GM18867 (cell line): Measurements from ENCODE around the gene TMEM184B.

Source experiments
- ATAC-seq: cut with Tn5 transposase; IDR thresholded peaks from one replicate; pipeline ENCODE4 v1.9.1; 2021; ENCODE audit warnings: mild to moderate bottlenecking, moderate library complexity; ENCODE audit not compliant: unreplicated experiment

The TMEM184B gene

DNA sequence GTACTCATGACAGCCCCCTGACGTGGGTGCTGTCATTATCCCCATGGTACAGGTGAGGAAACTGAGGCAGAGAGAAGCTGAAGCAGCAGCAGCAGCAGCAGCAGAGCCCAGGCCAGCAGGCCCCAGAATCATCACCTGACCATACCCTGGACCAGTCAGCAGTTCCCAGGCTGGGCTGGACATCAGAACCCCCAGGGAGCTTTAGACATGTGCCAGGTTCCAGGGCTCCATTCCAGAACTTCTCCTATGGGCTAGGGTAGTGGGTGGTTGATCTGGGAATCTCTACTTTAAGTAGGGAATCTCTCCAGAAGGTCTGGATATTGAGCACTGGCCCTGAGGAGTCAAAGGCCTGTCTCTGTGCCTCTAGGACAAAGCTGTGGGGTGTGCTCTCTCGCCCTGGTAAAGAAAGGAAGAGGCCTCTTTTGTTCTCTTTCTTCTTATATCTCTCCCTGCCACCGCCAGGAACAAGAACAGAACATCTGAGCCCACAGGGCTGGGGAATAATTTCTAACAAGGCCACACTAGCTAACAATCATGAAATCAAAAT lies 44.4 kb downstream of the TMEM184B start:
- no peak for ATAC-seq

DNA sequence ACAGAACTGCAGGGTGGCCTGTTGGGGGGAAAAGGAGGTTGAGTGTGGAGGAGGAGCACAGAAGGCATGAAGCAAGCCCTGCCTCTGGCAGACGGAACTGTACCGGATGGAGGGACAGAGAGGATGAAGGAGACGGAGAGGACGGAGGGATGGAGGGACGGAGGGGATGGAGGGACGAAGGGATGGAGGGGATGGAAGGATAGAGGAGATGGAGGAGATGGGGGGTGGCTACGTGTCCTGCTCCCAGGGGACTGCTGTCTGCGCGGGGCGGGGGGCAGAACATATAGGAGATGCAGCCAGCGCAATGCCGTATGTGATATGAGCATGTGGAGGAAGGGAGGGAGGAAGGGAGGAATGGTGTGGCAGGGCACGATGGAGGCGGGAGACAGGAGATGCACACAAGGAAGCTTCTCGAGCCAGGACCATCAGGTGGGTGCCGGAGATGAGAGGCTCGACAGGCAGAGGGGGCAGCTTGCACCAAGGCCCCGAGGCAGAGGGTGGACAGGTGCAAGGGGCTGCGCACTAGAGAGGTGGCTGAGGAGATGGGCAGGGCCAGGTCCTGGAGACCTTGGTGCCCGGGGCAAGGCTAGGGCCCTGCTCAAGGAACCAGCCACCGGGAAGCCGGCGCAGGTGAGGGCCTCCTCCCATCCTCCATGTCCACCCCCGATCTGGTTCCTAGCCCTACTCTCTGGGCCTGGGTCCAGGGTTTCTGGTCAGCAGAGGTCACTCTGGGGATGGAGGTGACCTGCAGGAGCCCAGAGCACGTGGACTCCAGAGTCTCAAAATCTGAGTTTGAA lies 45.8 kb downstream of the TMEM184B start:
- no peak for ATAC-seq

DNA sequence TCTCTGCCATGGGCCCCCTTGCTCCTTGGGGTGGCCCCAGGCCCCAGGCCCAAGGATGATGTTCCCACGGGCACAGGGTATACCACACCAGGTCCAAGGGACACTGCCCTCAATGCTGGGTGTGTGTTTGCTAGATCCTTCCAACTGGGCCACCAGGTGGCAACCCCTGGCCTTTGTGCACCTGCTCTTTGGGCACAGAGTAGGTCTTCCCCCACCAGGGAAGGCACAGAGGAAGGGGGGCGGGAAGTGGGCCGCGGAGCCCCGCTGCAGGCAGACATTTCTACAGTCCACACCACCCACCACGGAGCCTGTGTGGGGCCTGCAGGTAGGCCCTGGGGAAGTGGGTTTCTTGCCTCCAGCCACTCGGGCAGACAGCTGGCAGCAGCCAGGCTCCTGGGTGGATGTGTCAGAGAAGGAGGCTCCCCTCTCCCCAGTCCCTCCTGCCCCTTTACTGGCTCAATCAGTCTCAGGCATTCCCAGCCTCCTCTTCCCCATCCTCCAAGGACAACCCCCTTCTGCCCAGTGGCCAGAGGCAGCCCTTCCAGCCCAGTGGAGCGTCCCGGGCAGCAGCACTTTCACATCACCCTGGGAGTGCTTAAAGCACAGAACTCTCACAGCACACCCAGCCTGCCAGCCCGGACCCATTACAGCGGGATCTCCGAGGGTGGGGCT lies 49.4 kb downstream of the TMEM184B start:
- no peak for ATAC-seq

DNA sequence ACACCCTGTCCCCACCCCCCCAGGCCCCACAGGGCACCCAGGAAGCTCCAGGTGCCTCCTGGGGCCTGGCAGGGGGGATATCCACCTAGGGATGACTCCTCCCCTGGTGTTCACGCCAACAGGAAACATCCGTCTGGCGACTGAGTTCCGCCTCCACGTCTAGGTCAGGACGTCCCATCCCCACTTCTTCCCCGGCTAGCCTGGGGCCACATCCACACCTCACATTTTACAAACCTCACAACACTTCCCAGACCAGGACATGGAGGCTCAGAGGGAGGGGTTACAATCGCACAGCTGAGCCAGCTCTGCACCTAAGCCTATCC lies 50.1 kb downstream of the TMEM184B start:
- no peak for ATAC-seq

DNA sequence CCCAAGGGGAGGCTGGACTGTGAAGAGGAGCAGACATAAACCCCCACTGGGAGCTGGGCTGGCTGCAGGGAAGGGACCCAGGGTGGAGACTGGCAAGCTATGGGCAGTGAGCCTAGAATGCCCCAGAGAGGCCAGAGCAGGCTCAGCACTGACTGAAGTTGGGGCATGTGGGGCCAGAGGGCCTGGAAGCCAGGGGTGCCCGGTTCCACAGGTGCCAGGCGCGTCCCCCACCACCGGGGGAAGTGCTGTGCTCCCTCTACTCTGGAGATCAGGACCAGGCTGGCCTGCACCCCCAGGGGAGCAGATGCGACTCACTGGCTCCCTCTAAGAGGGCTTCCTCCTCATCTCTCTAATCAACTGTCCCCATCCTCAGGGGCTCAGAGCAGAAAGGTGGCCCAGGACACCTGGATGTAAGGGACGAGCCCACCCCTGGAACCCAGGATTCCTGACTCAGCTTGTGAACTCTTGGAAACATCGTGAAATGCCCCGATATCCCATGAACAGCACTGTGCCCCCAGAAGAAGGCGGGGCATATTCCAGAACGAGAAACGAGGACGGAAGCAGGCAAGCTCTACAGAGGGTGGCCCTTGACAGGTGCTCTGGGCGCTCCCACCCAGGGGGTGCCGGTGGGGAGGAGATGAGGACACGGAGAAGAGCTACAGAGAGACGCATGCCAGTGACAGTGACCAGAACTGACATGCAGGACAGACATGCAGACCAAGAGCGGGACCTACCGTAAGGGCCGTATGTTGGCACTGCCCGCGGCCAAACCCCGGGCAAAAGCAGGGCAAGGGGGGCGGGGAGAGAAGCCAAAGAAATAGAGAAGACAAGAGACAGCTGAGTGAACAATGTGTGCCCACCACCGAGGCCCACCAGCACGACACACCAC lies 50.7 kb downstream of the TMEM184B start:
- ATAC-seq, result no peak

DNA sequence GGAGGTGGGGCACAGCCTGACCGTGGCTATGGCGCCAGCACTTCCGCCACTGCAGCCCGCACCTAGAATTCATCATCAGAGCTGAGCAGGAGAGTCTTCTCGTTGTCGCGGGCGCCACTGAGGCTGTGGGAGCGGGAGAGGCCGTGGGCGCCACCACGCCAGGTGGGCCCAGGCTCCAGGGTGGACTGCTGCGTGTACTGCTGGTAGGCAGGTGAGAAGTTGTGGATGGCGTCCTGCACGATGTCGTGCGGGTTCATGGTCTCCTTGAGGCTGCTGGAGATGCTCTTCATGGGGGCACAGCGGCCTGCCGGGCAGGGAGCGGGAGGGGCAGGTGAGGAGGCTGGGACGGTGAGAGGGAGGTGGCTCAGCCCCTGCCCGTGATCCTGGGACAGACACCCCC lies 51.4 kb downstream of the TMEM184B start:
- ATAC-seq, result no peak

DNA sequence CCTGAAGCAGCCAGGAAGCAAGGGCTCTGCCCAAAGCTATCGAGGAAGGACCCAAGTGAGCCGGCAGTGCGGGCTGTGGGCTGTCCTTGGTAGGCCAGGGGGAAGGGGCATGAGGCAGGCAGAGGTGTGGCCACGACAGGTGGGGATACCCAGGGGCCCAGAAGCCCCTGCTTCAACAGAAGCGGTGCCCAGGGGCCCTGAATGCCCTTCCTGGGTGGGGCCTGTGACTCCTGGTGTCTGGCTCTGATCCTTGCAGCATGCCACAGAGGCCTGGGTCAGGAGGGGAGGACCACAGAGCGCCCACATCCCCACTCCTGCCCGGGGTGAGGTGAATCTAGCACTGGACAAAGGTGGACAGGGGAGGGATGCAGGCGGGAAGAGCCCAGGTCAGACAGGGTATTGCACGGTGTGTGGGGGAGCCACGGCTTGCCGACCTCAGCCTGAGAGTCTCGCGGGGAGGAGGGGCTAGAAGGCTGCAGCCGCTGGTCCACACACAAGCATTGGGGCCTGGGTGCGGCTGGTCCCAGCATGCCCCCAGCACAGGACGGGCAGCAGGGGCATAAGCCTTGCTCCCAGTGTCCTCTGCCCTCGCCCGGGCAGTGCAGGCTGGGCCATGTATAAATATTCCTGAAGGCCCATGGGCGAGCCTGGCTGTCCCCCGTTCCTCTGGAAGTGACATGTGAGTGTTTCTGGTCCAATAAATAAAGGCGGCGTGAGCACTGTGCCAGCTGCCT lies 52.0 kb downstream of the TMEM184B start:
- no peak for ATAC-seq

DNA sequence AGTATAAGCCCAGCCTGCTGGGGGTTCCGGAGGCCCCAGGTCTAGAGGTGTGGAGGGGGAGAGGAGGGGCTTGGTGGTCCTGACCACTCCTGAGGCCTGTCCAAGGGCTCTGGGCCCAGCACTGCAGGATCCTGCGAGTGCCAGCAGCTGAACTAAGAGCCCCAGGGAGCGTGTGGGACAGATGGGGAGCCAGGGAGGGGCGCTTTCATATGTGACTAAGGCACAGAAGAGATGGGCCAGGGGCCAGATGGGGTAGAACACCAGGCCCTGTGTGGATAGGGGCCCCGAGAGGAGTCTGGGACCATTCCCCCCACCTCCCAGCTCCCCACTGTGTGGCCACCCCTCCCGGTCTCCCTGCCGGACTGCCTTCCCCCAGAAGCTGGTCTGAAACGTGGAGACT lies 52.6 kb downstream of the TMEM184B start:
- no peak for ATAC-seq

DNA sequence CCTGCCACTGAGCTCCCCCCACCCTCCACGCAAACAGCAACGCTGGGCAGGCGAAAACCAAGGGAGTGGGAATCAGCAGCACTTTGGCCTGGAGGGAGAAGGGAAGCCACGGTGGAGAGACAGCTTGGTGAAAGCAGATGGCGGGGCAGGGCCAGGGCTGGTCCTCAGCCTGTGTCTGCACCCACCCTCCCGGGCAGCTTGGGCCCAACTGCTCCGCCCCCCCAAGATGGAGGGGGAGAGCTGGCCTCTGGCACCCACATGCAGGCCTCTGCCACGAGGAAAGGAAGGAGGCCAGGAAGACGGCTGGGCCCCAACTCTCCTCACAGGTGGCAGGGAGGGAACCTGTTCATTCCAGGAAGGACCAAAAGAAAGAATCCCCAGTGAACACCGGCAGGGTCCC lies 53.2 kb downstream of the TMEM184B start:
- no peak for ATAC-seq

DNA sequence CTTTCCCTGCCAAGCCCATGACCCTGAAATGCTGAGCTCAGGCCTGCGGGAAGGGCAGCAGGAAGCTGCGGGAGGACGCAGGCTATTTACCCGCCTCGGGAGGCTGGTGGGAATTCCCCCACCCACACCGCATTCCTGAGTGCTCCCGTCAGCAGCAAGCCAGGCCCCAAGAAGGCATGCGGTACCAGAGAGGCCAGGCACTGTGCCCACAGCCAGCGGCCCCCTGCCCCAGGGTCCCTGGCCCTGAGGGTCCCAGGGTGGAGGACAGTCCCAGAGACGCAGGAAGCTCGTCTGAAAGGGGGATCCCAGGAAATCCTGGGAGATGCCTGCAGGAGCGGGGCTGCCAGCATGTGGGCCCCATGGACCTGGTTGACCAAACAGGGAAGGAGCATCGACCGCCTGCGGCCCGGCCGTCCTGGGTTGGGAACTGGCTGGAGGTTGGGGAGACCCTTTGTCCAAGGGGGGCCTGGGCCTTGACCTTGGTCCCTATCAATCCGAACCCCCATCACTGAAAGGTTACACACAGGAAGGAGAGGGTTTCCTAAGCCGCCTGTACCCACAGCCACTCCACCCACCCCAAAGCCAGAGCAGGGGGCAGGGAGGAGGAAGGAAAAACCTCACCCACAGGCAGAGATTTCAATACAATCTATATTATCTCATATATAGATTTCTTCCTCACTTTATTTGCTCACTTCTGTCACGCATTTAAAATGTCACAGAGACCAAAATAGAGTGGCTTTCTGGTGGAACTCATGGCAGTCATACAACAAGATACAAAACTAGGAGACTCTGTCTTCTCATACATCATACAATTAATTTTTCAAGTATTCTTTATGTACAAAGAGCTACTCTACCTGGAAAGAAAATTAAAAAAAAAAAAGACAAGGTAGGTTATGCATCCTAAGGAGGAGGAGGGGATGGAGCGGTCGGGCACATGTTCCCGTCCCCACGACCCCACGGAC lies 53.9 kb downstream of the TMEM184B start:
- no peak for ATAC-seq

DNA sequence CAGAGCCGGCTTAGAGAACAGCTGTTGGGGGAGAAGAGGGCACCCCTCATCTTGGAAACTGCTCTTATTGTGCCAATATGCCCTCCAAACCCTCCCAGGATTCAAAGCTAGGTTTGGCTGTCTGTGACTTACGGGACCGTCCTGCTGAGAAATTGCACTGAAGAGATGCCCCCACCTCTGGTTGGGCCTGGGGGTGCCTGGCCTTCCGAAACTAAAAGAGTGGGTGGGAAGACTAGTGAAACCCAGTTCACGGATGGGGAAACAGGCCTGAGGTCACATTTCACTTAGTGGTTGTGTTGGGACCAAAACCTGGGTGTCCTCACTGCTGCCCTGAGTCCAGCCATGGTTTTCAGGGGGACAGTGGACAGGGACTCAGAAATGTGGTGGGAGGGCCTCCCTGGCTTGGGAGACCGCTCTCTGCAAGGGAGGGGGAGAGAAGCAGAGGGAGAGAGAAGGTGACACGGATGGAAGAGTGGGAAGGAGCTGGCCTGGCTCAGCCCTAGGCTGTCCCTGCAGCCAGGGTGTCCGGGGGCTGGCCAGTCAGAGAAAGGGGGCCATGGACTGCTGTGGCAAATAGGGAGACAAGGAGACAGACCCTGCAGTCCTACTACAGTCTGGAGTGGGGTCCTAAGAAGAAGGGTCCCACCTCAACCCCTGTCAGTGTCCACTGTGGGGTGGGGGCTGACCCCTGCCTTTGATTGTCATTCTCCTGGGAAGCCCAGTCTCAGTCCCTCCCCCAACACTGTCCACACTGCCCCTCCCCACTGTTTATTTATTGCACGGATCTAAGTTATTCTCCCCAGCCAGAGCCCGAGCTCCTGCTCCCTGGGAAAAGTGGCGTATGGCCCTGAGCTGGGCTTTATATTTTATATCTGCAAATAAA lies 57.4 kb downstream of the TMEM184B start:
- ATAC-seq, result no peak

DNA sequence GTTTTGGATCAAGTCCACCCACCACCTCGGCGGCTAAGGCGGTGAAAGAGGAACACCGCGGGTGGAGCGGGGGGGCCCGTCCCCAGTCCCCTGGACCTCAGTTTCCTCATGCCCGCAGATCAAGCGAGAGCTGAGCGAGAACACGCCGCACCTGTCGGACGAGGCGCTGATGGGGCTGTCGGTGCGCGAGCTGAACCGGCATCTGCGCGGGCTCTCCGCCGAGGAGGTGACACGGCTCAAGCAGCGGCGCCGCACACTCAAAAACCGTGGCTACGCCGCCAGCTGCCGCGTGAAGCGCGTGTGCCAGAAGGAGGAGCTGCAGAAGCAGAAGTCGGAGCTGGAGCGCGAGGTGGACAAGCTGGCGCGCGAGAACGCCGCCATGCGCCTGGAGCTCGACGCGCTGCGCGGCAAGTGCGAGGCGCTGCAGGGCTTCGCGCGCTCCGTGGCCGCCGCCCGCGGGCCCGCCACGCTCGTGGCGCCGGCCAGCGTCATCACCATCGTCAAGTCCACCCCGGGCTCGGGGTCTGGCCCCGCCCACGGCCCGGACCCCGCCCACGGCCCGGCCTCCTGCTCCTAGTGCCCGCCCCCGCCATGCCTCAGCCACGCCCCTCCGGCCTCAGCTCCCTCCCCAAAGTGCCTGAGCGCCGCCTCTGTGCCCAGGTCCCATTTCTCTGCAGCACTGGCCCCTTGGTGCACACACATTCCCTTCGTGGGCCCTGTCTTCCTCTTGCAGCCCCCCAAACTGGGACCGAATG lies 58.3 kb downstream of the TMEM184B start:
- ATAC-seq, result no peak

DNA sequence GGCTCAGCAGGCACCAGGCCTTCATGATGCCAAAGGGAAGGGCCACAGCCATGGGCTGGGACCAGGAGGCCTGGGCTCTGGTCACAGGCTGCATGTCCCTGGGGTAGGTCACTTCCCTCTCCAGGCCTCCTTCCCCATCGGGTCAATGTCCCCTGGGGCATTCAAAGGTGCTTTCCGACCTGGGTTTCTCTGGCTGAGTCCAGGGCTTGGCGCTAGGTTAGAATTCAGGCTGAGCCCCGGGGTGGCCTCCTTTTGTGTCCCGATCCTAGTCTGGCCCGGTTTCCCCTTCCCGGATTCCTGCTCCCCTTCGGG lies 58.9 kb downstream of the TMEM184B start:
- no peak for ATAC-seq

DNA sequence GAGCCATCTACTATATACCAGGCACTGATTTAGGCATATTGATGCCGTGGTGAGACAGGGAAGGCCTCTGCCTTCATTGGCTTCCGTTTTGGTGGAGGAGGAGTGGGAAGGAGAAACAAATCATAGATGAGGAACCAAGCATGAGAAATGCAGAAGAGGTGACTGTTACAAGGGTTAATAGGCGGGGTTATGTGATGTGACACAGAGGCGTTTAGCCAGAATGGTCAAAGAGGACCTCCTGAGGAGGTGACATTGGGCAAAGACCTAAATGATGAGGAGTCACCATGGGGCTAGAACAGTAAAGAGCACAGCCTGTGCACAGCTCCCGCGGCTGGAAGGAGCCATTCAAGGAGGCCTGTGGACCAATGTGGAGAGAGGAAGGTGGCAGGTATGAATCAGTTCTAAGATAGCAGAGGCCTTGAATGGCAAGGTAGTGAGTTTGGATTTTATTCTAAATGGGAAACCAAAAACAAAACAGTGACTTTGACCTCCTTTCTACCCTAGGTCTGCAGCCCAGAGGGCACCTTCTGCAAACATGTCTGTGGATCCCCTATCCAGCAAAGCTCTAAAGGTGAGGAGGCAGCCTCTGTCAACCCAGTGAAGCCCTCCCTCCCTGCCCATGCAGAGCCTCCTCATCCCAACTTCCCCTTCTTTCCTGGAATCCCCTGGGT lies 59.4 kb downstream of the TMEM184B start:
- ATAC-seq, result no peak

DNA sequence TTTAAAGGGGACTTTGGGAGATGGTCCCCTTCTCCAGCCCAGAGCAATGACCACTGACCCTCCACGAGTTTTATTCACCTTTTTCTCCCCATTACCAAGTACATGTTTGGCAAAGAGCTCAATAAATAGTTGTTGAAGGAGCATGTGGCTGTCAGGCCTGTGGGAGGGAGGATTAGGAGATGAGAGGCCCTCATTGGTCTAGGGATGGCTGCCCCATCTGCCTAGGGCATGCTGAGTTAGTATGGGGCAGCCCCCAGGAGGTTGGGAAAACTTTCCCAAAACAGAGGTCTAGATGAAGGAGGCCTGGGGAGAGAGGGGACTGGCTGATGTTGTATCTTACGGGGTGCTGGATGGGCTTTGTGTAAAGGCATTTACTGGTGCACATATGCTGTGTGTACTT lies 60.4 kb downstream of the TMEM184B start:
- ATAC-seq, result no peak

DNA sequence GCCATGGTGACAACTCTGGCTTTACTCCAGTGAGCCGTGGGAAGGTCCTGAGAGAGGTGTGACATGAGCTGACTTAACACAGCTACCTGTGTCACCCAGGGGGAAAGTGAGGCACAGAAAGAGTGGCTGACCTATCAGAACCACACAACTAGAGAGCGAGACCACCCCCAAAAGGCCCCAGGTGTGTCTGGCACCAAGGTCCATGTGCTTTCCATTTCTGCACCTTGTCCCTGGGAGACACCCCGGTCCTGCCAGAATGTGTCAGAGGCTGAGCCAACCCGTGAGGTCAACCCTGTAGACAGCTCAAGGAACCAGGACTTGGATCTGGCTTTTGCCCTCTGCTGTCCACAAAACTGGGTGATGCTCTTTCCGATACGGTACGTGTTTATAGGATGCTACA lies 61.3 kb downstream of the TMEM184B start:
- no peak for ATAC-seq

DNA sequence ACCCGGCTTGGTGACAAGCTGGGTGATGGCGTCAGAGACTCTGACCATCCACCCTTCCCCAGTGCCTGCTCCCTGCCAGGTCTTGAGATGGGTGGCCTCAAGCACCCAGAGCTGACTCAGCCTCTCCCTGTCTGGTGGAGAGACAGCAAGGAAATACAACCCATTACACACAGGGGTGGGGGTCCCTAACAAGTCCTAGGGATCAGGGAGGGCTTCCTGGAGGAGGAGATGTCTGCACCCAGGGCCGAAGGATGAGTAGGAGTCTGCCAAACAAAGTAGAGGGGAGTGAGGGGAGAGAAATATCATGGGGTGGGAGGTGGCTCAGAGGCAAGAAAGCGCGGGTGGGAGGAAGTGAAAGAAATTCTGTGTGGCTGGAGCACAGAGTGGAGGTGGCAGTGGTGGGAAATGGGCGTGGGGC lies 64.2 kb downstream of the TMEM184B start:
- ATAC-seq, result no peak
